NCI-H1105 (cell line): Measurements from ENCODE around the gene TMTC2.

Experiments used
- DNase-seq: peaks from one replicate; lab custom pipeline; 2025; lab: John Stamatoyannopoulos, UW

The TMTC2 gene

DNA sequence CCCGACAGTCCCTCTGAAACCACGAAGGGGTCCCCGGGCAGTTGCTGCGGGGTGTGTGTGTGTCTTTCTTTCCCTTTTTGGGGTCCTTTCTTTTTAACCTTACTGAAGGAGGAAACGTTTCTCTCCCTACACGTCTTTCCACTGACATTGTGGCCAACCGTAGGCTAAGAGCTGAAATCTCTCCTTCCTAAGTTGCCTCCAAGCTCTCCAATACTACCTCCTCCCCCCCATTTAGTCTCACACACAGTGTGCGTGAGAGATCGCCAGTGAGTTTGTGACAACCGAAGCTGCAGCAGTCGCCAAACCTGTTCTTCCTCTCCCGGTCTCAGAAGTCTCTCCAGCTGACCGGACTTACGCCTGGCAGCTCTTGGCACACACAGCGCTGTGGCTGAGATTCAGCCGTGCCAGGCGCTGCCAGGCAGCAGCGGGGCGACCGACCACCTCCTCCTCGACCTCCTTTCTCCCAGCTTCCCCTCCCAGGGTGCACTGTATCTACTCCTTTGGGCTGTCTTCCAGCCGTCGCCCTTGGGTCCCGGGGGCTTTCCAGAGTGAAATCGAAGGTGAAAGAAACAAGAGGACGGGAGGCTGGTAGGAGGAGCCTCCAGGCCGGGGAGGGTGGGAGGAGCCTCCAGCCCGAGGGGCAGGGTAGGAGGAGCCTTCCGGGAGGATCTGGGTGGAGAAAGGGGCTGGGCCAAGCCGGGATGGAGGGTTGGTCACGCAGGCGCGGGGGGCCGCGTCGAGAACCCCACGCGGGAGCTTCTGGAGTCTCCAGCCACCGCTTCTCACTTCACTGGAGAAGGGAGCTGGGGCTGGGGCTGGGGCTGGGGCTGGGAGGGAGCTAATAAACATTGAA lies at the start of gene TMTC2:
TMTC2 (plus strand) TSS at position 739 of the 853 bp plus-strand sequence.
- peak; percentile 89 for DNase-seq

DNA sequence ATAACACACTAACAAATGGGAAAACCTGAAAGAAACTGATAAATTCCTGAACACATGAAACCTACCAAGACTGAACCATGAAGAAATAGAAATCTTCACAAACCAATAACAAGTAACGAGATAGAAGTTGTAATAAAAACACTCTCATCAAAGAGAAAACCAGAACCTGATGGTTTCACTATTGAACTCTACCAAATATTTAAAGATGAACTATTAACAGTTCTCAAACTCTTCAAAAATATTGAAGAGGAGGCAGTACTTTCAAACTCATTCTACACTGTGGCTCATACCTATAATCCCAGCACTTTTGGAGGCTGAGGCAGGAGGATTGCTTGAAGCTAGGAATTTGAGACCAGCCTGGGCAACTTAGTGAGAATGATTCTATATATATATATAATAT lies 48.4 kb upstream of the TMTC2 start:
- DNase-seq, result no peak

DNA sequence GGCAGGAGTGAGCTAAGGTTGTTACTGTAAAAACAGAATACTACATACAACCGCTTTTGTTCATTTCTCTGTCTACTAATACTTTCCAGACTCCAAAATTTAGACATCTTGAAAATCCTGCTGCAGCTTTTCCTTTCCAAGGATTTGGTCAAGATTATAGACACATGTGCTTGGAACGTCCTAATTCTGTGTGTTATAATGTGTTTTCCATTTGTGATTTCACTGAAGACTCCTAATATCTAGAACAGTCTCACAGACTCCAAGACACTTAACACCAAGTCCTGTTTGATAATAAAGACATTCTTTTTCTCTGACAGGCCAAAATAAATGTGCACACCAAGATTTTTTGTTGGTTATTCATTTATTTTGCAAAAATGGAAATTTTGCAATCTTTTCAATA lies 41.8 kb upstream of the TMTC2 start:
- DNase-seq, result no peak

DNA sequence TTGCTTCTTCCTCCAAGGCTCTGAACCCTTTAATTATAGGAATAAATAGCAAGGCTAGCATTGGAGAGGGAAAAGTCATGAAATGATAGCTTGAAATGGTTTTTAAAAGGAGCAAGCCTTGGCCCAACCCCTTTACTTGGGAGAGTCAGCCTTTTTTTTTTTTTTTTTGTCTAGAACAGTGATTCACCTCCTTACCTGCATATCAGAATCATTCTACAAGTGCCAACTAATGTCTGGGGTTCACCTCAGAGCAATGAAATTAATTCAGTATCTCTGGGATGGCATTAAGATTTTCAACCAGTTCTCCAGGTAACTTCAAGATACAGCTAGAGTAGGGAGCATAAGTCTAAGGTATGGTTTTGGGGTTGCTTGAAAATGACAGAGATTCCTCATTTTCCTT lies 41.3 kb upstream of the TMTC2 start:
- no peak for DNase-seq

DNA sequence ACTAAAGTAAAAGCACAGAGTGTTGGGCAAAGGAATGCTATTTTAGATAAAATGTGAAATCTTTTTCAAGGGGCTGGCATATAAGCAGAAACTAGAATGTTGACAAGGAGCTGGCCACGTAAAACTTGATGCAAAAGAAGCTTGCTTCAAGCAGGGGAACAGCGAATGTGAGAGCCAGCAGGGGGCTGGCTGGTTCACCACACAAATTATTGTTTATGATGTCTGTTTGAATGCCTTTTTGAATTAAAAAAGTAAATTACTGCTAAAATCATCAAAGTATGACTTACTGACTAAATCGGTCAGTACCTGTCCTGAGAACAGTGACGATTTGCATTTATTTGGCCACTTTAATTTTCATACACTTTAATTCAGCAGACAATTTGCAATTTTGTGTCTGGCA lies 38.9 kb upstream of the TMTC2 start:
- DNase-seq, result no peak

DNA sequence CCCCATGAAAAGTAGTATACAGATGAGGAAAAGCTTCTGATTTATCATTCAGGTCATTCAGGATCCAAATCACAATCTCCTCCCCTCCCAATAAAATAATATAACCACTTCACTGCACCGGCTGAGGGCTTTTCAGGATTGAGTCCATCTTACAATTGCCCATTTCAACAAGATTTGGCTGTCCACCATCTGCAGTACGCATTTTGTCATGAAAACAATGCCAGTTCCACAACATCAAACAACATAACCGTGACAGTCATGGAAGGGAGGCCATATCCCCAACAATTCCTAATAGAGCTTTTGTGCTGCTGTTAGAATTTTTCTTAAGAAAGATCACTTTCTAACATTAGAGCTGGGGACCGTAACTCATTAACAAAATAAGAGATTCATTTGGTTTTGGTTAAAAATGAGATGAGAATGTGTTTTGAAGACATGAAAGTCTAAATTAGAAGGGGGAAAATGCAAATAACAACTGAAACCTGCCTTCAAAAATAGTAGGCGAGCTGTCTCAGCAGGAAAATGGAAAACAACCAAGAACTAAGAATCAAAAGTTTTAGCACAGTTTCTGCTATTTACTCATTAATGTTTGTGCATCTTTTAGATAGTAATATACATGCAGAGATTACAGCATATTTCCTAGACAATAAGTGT lies 38.3 kb upstream of the TMTC2 start:
- DNase-seq, result no peak

DNA sequence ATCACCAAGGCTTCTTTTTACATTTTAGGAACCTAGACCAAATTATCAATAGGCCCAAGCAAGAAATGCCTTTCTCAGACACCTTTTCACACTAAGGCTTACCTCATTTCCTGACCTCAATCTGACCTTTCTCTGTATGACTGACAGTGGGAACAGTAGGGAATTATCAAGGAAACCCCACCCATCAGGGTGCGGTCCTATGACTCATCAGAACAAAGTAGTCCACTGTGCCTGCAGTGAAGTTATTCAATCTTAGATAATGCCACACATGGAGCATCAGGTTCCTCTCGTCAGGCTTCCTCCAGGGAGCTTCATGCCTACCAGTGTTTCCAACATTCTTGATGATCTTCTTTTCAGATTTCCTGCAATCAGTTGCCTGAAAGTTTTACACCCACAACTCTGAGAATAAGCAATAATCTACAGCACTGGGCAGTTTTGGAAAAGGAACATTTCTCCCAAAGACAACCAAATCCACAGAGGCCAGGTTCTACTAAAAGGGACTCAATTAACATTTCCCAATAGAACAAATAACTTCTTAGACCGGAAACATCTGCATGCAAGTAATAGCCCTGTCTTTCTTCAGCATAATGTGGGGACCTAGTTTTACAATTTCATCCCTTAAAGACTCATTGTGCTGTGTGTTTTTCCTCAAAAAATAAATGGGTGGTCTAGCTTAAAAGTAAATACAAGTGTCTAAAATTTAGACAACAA lies 35.9 kb upstream of the TMTC2 start:
- no peak for DNase-seq

DNA sequence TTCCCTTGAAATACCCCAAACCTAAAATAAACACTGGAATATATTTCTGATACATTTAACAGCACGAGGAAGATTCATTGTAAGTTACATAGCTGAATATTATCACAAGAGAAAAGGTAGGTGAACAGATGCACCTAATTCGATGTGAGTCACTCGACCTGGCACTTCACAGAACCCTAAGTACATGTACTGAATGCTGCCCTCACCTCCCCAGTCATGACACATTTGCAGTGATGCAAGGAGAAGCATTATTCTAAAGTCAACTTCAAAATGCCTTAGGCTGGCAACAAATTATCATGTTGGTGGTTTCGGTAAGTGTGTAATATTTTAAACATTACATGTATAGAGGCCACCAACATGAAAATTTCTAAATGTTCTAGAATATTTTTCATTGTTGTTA lies 35.2 kb upstream of the TMTC2 start:
- no peak for DNase-seq

DNA sequence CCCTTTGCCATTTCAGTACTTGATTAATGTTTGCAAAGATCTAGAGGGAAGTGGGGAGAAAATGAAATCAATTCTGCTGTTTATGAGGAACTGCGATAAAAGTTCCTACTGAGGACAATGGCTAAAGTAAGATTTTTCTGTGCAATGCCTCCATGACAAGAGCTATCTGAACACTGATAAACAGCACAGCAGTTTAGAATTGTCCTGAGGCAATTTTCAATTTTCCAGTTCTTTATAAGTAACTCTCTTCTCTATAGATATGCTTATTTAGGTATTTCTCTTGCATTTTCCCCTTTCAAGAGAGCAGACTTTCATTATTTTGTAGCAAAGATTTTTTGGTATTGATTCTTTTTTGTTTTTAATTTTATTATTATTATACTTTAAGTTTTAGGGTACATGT lies 34.6 kb upstream of the TMTC2 start:
- DNase-seq, result no peak

DNA sequence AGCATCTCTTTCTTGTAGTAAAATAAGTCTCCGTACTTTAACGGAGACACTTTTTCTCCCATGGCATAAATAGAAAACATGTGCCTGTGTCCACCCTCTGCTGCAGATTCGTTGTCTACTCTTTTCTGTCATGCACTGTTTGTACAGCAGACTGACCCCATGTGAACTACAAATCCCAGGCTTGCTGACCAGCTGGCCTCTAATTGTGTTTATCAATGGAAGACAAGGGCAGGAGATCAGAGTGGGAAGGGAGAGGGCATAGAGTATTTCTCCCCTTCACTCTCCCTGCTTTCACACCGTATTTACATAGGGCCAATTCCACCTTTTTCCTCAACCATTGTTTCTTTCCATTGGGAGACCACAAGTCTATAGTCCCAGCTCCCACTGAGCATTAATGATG lies 31.0 kb upstream of the TMTC2 start:
- DNase-seq, result no peak

DNA sequence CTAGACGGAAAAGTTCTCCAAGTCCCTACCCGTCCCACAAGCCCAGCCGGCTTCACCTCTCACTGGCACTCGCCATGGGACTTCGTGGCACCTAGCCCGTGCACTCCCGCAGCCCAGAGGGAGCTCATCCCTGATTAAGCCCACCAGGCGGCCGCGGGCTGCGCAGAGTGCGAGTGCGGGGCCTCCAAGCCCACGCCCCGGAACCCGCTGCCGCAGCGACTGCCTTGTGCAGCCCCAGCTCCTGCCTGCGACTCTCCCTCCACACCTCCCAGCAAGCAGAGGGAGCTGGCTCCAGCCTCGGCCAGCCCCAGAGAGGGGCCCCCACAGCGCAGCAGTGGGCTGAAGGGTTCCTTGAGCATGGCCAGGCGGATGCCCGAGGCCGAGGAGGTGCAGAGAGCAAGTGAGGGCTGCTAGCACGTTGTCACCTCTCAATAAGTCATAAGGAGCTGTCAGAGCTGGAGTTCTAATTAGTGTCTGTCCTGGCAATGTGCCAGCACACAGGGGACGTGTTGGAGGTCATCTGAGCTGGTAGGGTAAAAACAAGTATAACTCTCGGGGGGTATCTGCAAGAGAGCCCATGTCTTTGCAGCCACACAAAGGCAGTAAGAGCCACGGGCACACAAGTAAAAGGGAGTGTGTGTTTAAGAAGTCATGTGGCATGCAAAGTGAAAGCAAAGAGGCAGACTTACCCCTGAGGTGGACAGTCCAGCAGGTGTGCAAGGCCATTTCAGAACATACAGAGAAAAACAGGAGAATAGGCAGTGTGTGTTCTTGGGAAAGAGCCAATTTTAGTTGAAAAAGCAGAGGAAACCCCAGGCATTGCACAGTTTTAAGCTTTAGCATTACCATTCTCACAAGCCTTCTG lies 27.1 kb upstream of the TMTC2 start:
- DNase-seq, result no peak

DNA sequence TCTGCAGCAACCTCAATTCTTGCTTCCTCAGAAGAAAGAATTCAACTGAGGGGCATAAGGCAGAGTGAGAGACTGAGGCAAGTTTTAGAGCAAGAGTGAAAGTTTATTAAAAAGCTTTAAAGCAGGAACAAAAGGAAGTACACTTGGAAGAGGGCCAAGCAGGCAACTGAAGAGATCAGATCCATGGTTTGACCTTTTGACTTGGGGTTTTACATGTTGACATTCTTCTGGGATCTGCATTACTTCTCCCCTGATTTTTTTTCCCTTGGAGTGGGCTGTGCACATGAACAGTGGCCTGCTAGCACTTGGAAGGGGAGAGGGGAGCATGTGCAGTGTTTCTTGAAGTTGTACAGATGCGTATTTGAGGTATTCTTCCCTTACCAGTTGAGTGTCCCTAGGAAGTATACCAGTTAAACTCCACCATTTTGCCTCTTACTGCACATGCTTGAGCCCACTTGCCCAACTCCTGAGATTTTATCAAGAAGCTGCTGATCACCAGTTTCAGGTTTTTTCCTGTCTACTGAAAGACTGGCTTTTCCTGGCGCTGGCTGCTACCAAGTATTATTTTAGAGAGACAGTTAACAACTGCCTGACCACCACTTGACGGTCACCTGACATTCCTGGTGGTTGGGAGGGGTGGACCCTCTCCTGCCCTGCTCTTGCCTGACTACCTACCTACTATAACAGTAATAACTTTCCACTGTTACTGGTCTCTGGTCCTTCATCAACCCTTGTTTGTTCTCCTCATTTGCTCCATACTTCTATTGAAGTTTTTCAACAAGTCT lies 26.0 kb upstream of the TMTC2 start:
- no peak for DNase-seq

DNA sequence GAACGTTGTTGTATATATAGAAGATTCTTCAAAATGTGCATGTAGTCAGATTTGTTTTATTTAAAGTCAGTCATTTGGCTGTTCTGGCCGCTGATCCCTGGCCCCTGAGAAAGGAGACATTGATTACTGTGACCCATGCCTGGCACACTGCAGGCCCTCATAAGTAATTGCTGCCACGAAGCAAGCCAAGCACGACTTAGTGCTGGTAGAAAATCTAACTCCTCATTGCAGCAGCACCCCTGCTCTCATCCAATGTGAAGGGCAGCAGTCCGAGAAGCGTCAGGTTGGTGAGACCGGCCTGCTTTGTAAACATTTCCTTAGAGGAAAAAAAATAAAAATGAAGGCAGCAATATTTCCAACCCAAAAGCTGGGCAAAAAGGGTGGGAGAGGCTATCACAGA lies 22.8 kb upstream of the TMTC2 start:
- no peak for DNase-seq

DNA sequence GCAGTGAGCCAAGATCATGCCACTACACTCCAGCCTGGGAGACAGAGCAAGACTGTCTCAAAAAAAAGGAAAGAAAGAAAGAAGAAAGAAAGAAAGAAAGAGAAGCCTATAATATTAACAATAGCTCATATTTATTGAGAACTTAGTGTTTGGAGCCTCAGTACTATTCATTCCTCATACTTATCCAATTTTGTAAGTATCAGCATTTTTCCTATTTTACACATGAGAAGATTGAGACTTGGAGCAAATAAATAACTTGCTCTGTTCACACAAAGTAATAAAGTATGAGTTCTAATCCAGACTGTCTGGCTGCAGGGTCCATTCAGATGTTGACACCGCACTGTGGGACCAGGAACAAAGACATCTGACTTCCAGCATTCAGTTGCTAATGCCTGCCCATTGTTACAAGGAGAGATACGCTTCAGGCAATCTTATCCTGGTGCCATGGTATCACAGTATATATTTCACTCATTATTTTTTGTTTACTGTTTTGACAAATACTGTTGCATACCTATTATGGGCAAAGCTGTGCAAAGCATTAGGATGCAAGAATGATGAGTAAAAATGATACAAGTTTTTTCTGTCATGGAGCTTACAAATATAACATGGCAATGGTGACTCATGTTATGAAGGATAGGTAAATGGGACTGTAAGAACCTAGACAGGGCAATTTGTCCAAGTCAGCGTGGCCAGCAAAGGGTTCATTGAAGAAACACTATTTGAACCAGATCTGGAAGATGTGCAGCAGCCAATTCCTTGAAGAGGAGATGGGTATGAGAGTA lies 21.4 kb upstream of the TMTC2 start:
- DNase-seq, result no peak

DNA sequence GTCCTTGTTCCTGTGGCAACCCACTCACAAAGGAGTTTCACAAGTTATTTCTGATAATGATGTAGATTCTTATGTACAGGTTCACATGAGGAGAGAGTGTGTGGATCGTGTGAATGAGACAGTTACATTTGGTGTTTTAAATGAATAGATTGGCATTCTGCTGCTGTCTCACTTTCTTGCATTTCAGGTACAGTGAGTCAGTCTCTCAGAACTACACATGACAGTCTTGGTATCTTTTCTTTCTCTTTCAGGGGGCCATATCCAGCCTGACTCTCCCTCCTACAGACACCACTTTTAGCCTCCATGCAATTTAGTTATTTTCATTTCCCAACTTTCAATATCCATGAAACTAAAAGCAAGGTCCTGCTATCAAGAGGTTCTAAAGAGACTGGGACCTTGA lies 19.9 kb upstream of the TMTC2 start:
- no peak for DNase-seq

DNA sequence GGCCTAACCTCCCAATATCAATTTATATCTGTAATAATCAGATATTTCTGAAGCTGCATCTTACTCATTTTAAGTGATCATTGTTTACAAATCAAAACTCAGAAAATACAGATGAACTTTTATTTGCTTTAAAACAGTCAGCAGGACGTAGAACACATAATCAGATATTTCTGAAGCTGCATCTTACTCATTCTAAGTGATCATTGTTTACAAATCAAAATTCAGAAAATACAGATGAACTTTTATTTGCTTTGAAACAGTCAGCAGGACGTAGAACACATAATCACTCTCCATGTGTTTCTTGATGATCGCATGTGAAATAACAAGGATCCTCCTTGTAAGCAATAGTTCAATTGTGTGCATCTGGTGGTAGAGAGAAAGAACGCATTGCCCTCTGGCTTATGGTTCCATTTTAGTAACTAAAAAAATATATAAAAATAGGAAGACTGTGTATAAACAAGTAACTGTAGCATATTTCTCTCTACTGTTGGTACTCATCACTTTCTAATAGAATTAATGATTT lies 15.0 kb upstream of the TMTC2 start:
- no peak for DNase-seq

DNA sequence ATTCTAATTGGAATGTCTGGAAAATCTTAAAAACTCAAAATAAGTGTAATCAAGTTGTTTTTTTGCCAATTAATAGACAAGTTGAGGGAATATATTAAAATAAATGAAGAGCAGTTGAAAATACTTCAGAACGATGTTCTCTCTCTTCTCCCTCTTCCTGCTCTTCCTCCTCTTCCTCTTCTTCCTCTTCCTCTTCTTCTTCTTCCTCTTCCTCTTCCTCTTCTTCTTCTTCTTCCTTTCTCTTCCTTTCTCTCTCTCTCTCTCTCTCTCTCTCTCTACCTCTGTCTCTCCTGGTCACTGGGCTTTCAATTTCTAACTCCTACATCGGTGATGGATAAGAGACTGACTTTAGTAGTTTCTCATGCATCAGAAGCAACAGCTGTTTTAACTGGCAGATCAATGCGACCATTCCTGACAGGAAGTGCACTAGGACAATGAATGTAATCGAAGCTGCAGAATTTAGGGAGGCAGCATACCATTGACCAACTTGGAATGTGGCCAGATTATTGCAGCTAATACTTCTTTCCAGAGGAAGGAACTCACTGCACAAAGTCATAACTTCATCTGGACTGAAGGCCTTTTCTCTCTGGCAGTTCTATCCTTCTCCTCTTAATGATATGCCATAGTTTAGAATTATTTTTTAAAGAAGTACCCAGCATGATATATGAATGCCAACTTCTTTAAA lies 13.8 kb upstream of the TMTC2 start:
- DNase-seq, result no peak

DNA sequence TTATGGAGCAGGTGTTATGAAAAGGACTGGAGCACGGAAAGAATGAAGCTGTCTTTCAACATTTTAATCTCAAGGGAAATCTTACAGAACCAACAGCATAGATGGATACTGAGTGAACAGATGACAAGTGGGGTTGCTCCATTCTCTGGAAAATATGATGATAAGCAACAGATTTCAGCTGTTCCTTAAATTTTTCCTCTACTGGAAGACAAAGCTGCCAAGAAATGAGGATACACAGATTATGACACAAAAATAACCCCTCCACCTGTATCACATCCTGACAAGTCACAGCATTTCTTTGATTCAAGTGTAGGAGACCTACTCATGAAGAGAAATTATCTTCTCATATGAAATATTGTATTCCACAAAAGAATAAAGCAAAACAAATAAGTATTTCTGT lies 13.0 kb upstream of the TMTC2 start:
- no peak for DNase-seq

DNA sequence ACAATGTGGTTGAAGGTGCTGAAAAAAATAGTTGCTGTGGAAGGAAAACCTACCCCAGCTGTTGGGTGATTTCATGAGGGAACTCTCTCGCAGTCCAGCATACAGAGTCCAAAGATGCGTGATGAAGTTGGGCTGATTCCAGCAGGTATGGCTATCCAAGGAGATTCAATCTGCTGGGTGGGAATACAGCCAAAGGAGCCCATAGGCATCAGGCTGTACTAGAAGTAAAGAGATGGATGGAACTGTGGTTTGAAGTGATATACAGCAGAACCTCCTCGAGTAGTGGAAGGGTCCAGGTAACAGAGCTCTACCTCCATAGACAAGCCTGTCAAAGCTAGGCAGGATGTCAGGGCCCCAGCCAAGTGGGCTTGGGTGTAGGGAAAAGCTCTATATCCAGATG lies 11.5 kb upstream of the TMTC2 start:
- no peak for DNase-seq

DNA sequence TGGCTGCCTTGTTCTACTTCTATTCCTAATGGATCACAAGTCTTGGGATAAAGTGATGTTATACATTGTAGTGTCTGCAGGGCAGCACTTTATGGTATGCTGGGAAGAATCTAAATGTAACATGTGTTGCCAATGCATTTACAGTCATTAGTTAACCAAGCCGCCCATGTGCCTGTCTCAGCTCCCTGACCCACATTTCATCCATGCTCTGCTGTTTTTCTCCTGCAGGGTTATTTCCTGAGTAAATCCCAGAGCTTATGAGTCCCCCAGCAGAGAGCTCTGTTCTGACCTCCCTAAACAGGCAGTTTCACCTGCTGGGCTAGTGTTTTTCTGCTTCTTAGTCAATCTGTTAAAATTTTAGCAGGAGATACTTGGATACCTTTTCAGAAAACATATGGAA lies 4.4 kb upstream of the TMTC2 start:
- no peak for DNase-seq
